Osteoblast (primary cell): Measurements from ENCODE around the gene MYBPH. TPM values are rescaled to one million over a fixed set of nuclear protein-coding genes. Genes with fewer than 3 reads are reported as not detected.

ENCODE experiments used
- DNase-seq: peaks from one replicate; pipeline ENCODE4 v3.0.0; 2011; ENCODE audit warnings: low spot score, mixed read lengths; ENCODE audit not compliant: insufficient read length; ENCODE audit errors: missing footprints
- H2AFZ ChIP-seq: 2 replicates; pipeline ENCODE4 v1.6.0; 2011; ENCODE audit warnings: mild to moderate bottlenecking, low read length
- H3K27ac ChIP-seq: 2 replicates; pipeline ENCODE4 v1.5.1; 2011; ENCODE audit warnings: mild to moderate bottlenecking, low read depth, low read length, moderate library complexity
- H3K27me3 ChIP-seq: 2 replicates; pipeline ENCODE4 v1.6.0; 2012; ENCODE audit warnings: mild to moderate bottlenecking, control low read depth, inconsistent platforms, low read length, moderate library complexity; ENCODE audit not compliant: insufficient read depth
- H3K36me3 ChIP-seq: 2 replicates; pipeline ENCODE4 v1.5.1; 2011; ENCODE audit warnings: mild to moderate bottlenecking, low read length, control low read depth, moderate library complexity; ENCODE audit not compliant: insufficient read depth
- H3K4me1 ChIP-seq: 2 replicates; pipeline ENCODE4 v1.5.1; 2011; ENCODE audit warnings: mild to moderate bottlenecking, low read length, control low read depth, moderate library complexity; ENCODE audit not compliant: insufficient read depth
- H3K4me2 ChIP-seq: 2 replicates; pipeline ENCODE4 v1.6.0; 2011; ENCODE audit warnings: mild to moderate bottlenecking, low read length; ENCODE audit not compliant: insufficient read depth
- H3K4me3 ChIP-seq: fragments of 200-600 bp; sonication (generic); 3 replicates; pipeline ENCODE4 v1.5.1; 2012; ENCODE audit warnings: mild to moderate bottlenecking, low read length, inconsistent platforms; ENCODE audit not compliant: insufficient read depth
- H3K79me2 ChIP-seq: 2 replicates; pipeline ENCODE4 v1.6.0; 2012; ENCODE audit warnings: mild to moderate bottlenecking, low read length, control low read depth, inconsistent platforms; ENCODE audit not compliant: insufficient read depth
- H3K9me3 ChIP-seq: 2 replicates; pipeline ENCODE4 v1.5.1; 2011; ENCODE audit warnings: low read depth, low read length, control low read depth
- H4K20me1 ChIP-seq: 2 replicates; pipeline ENCODE4 v1.6.0; 2012; ENCODE audit warnings: mild to moderate bottlenecking, low read length, control low read depth; ENCODE audit not compliant: insufficient read depth
- total RNA-seq: library from RNA; depleted of rRNA; stranded (reverse); fragments of >200 nt; gene quantifications from 2 replicates; pipeline ENCODE4 v1.2.3, GENCODE V29; 2012
- TF ChIP-seq, protein P1 (sequence below): IDR thresholded peaks from 2 replicates; pipeline ENCODE4 v1.5.1; 2011; ENCODE audit warnings: mild to moderate bottlenecking, low read depth, low read length, moderate library complexity; ENCODE audit errors: extremely low read depth

The MYBPH gene
- total RNA-seq, 1 donor, result under 0.01 TPM

DNA sequence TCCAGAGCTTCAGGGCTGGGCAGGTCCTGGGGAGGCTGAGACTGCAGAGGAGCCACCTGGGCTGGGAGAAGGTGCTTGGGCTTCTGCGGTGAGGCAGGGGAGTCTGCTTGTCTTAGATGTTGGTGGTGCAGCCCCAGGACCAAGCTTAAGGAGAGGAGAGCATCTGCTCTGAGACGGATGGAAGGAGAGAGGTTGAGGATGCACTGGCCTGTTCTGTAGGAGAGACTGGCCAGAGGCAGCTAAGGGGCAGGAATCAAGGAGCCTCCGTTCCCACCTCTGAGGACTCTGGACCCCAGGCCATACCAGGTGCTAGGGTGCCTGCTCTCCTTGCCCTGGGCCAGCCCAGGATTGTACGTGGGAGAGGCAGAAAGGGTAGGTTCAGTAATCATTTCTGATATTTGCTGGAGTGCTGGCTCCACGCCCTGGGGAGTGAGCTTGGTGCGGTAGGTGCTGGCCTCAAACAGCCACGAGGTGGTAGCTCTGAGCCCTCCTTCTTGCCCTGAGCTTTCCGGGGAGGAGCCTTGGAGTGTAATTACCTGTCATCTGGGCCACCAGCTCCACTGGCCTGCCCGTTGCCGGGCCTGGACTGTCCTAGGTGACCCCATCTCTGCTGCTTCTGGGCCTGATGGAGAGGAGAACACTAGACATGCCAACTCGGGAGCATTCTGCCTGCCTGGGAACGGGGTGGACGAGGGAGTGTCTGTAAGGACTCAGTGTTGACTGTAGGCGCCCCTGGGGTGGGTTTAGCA lies 9.3 kb downstream of the MYBPH start:
- no peaks in the 10 kb centered on the region for H3K4me1 ChIP-seq
- H3K27ac ChIP-seq, result no peak overlapping the region
- no peak overlapping the region for H3K4me3 ChIP-seq
- peaks cover 24% of the 10 kb centered on the region for H3K27me3 ChIP-seq
- TF ChIP-seq, protein P1, sequence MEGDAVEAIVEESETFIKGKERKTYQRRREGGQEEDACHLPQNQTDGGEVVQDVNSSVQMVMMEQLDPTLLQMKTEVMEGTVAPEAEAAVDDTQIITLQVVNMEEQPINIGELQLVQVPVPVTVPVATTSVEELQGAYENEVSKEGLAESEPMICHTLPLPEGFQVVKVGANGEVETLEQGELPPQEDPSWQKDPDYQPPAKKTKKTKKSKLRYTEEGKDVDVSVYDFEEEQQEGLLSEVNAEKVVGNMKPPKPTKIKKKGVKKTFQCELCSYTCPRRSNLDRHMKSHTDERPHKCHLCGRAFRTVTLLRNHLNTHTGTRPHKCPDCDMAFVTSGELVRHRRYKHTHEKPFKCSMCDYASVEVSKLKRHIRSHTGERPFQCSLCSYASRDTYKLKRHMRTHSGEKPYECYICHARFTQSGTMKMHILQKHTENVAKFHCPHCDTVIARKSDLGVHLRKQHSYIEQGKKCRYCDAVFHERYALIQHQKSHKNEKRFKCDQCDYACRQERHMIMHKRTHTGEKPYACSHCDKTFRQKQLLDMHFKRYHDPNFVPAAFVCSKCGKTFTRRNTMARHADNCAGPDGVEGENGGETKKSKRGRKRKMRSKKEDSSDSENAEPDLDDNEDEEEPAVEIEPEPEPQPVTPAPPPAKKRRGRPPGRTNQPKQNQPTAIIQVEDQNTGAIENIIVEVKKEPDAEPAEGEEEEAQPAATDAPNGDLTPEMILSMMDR, result peak; percentile 38
- no peaks in the 10 kb centered on the region for H4K20me1 ChIP-seq
- H3K36me3 ChIP-seq, result no peaks in the 10 kb centered on the region
- no peaks in the 10 kb centered on the region for H3K79me2 ChIP-seq
- no peak overlapping the region for H3K4me2 ChIP-seq
- no peaks in the 10 kb centered on the region for H3K9me3 ChIP-seq
- DNase-seq, result peak; percentile 81
- H2AFZ ChIP-seq, result no peak overlapping the region

DNA sequence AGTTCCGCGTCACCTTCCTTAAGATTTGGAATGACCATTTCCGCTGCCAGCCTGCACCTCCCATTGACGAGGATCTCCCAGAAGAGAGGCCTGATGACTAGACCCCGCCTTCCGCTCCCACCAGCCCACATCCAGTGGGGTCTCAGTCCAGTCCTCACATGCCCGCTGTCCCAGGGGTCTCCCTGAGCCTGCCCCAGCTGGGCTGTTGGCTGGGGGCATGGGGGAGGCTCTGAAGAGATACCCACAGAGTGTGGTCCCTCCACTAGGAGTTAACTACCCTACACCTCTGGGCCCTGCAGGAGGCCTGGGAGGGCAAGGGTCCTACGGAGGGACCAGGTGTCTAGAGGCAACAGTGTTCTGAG lies 9.8 kb downstream of the MYBPH start:
- Histone ChIP-seq H3K9me3 (no peaks in the 10 kb centered on the region), H3K4me3 (no peak overlapping the region), H2AFZ (no peak overlapping the region), H4K20me1 (no peaks in the 10 kb centered on the region), H3K79me2 (no peaks in the 10 kb centered on the region), H3K27me3 (peaks cover 29% of the 10 kb centered on the region), H3K27ac (no peak overlapping the region), H3K36me3 (no peaks in the 10 kb centered on the region), H3K4me2 (no peak overlapping the region), H3K4me1 (no peaks in the 10 kb centered on the region)
- TF ChIP-seq, protein P1, result no peak
- peak; percentile 44 for DNase-seq

DNA sequence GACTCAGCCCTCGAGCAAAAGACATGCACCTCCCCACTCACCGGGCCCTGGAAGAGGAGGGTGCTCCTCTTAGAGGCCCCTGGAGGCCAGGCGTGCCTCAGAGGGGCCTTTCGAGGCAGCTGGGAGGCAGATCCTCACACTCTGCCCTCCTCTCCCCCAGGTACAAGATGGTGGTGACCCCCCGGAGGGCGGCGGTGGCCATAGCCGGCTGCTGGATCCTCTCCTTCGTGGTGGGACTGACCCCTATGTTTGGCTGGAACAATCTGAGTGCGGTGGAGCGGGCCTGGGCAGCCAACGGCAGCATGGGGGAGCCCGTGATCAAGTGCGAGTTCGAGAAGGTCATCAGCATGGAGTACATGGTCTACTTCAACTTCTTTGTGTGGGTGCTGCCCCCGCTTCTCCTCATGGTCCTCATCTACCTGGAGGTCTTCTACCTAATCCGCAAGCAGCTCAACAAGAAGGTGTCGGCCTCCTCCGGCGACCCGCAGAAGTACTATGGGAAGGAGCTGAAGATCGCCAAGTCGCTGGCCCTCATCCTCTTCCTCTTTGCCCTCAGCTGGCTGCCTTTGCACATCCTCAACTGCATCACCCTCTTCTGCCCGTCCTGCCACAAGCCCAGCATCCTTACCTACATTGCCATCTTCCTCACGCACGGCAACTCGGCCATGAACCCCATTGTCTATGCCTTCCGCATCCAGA lies 10.4 kb downstream of the MYBPH start:
- H2AFZ ChIP-seq, result no peak overlapping the region
- no peaks in the 10 kb centered on the region for H3K4me1 ChIP-seq
- no peaks in the 10 kb centered on the region for H3K36me3 ChIP-seq
- H3K9me3 ChIP-seq, result no peaks in the 10 kb centered on the region
- H3K4me2 ChIP-seq, result no peak overlapping the region
- H3K27me3 ChIP-seq, result peaks cover 29% of the 10 kb centered on the region
- DNase-seq, result peak; percentile 69
- H4K20me1 ChIP-seq, result no peaks in the 10 kb centered on the region
- TF ChIP-seq, protein P1, result no peak
- H3K4me3 ChIP-seq, result no peak overlapping the region
- no peak overlapping the region for H3K27ac ChIP-seq
- H3K79me2 ChIP-seq, result no peaks in the 10 kb centered on the region

GRCh38 chr1:203163891-203164635 lies 11.6 kb downstream of the MYBPH start:
- no peaks in the 10 kb centered on the region for H4K20me1 ChIP-seq
- peak; percentile 76 for DNase-seq
- TF ChIP-seq, protein P1, result no peak
- no peak overlapping the region for H3K4me2 ChIP-seq
- peaks cover 29% of the 10 kb centered on the region for H3K27me3 ChIP-seq
- no peak overlapping the region for H3K4me3 ChIP-seq
- no peaks in the 10 kb centered on the region for H3K79me2 ChIP-seq
- H3K36me3 ChIP-seq, result no peaks in the 10 kb centered on the region
- no peaks in the 10 kb centered on the region for H3K4me1 ChIP-seq
- H3K27ac ChIP-seq, result no peak overlapping the region
- no peaks in the 10 kb centered on the region for H3K9me3 ChIP-seq
- H2AFZ ChIP-seq, result no peak overlapping the region
